GM21515 (cell line): ENCODE measurements around the gene KRT31.
"Not testable (repeated sequence)": the region's sequence is repeated elsewhere in the genome, so short reads cannot be mapped to it uniquely, and the experiment has no call there.

ENCODE experiments used
- ATAC-seq: cut with Tn5 transposase; IDR thresholded peaks from one replicate; pipeline ENCODE4 v1.9.1; 2021; ENCODE audit not compliant: unreplicated experiment

The KRT31 gene

DNA sequence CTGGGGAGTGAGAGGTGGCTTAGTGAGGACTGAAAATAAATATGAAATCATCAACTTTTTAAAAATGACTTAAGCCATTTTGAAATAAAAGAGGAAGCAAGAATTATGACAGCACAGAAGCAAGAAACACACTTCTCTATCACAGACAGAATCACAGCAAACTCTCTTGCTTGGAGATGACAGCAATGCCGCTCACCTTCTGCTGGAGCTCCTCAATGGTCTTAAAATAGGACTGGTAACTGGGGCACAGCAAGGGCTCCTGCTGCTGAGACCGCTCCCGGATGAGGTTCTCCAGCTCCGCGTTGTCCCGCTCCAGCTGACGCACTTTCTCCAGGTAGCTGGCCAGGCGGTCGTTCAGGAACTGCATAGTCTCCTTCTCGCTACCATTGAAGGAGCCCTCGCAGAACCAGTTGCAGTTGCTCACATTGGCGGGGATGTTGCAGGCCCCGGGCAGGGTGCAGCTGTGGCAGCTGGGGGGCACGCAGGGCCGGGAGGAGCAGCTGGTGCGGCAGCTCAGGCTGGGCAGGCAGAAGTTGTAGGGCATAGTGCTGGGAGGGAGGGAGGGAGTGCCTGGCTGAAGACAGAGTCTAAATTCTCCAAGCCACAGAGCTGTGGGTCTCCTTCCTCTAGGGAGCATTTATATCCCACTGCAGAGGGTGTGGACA, at the start of gene KRT31:
Gene KRT31, minus strand, starts transcription at position 613 of the 665 bp plus-strand sequence. Its CDS starts 69 bp downstream, at position 544.
- no peak for ATAC-seq

DNA sequence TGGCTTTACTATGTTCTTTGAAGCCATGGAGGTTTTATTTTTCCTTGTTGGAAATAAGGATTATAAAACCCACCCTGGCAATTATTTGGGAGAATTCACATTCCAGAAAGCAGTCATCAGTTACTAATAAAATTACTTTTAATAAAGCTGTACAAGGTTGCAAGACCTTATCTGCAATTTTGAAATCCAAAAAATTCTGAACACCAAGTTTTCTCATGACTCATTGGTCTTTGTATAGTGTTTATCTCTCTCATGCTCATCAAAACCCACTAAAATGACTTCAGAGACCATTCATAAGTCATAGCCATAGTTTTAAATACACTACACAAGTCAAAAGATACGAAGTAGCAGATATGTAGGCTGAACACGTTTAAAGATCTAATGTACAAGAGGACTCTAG, 49.4 kb upstream of the KRT31 start:
- ATAC-seq = no peak

DNA sequence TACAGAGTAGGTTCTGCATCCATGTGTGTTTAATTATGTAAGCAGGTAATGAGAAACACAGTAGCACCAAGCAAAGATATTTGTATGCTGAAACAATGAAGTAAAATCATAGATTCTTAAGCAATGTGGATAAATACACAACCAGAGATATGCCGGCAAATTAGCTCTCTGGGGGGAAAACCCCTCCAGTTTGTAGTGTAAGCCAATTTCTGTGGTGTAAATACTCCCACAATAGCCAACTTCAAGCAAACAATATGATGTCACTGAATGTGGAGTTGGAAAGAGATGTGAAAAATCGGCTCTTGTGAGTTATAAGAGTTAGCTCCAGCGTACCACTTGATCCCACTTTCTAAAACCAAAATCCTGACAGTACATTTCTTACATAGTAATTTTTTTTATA, 47.2 kb upstream of the KRT31 start:
- ATAC-seq = no peak

DNA sequence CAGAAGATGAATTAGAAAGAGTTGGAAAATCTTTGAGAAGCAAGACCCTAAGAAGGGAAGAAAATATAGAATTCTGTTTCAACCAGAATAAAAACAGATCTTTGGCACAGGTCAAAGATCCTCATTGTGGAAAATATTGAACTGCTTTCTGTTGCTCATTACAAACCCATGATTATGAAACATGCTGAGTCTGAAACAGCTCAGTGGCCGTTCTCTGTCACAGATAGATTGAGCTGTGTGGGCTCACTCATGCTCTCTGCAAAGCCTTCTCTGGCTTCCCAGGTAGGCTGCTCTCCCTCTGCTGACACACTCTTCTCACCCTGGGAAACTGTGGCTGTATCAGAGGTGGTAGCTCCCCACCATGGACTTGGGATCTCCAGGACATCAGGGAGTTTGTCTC, 46.8 kb upstream of the KRT31 start:
- ATAC-seq = no peak

- ATAC-seq = no peak
Measured at GRCh38 chr17:41442739-41443138, 45.3 kb upstream of the KRT31 start.

DNA sequence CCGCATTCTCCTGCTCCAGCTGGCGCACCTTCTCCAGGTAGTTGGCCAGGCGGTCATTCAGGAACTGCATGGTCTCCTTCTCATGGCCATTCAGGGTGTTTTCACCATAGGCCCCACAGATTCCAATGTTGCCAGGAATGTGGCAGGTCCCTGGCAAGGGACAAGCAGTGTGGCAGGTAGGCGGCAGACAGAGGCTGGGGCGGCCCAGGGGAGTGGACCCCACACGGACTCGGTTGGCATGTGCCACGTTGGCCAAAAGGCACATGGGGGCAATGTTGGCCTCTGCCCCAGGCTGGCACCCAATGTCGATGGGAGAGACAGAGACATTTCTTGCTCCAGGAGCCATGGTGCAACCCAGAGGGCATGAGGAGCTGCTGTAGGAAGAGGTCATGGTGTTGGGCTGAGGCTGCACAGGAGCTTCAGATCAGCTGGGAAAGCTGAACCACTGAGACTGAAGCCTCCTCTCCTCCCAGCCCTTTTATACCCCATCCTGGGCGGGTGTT, 43.2 kb upstream of the KRT31 start, which contains the start of gene KRT38:
Gene KRT38, minus strand, starts transcription at position 453 of the 503 bp plus-strand sequence. Its CDS starts 62 bp downstream, at position 391.
- ATAC-seq = no peak

- no peak for ATAC-seq
Measured at GRCh38 chr17:41439375-41439774, 42.0 kb upstream of the KRT31 start.

- ATAC-seq = no peak
Measured at GRCh38 chr17:41437769-41438168, 40.4 kb upstream of the KRT31 start.

GRCh38 chr17:41437254-41437653, 39.8 kb upstream of the KRT31 start:
- no peak for ATAC-seq

GRCh38 chr17:41434415-41434814, 37.0 kb upstream of the KRT31 start:
- no peak for ATAC-seq

DNA sequence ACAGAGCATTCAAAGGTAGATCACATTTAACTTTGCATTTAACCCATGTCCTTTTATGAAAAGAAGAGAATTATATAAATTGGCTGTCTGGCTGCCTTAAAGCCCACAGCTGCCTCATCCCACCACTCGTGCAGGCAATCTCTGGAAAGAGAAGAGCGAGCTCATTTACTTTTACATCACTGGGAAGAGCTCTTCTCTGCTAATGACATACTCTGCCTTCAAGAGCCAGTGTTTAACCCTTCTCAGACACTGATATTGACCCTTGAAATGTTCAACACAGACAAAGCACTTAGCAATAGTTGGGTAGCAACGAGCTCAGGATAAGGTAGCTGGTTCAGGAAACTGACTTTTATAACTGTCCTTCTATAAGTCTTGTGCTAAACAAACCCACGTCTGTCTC, 36.6 kb upstream of the KRT31 start:
- no peak for ATAC-seq

DNA sequence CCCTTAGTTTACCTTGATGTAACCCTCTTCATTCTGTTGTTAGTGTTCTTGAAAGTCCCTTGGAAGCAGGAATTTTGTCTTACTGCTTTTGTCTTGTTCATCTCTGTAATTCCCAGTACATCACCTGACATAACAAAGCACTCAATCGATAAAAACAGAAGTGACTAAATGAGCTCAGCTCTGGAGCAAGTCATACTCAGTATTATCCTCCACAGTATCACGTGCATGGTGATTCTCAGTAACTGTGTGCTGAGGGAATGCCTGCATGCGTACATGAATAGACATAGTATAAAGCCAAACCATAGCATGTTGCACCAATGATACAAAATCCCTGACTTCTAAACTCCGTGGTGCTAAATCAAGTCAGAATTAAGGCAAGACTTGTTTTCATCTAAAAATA, 36.2 kb upstream of the KRT31 start:
- ATAC-seq = no peak

- ATAC-seq = not testable (repeated sequence)
Measured at GRCh38 chr17:41430376-41430775, 33.0 kb upstream of the KRT31 start.

DNA sequence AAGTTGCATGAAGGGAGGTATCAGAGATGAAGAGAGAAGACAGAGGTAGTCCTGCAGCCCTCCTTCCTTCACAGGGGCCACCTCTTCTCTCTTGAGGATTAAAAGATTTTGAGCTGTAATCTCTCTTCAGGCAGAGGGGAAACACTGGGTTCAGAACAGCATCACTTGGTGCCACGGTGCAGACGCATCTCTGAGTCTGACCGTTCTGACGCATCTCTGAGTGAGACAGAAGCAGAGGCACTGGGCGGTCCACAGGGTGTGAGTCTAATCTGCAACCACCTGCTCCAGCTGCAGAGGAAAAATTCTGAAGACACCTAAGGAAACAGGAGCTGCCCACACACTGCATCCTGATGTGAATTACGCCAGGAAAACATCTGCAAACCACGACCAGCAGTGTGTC, 32.3 kb upstream of the KRT31 start:
- no peak for ATAC-seq

DNA sequence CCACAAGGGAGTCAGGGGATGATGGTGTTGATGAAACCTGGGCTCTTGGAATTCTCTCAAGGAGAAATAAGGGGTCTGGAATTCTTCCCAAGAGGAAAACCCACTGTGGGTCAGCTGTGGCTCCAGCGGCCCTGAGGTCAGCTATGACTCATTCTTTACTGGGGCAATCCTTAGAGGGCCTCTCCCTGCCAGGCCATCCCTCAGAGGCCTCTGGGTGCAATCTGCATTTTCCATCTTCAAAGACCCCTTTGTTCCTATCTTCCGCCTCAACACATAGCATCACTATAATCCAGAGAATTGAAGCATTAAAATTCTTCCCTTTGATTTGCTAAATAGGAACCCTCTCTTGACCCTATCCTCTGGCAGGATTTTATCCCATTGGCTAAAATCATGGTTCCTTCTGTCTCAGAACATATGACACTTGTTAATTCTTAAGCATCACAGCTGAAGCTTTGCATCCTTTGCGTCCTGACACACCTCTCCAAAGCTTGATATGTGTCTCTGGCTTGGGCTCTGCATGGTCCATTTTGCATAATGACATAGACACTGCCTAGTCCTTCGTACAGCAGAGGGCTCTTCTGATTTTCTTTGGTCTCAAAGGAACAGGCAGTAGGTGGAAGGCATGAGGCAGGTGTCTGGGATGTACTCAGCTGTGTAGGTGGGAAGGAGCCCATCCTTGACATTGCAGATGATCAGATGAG, 31.3 kb upstream of the KRT31 start:
- ATAC-seq = no peak

DNA sequence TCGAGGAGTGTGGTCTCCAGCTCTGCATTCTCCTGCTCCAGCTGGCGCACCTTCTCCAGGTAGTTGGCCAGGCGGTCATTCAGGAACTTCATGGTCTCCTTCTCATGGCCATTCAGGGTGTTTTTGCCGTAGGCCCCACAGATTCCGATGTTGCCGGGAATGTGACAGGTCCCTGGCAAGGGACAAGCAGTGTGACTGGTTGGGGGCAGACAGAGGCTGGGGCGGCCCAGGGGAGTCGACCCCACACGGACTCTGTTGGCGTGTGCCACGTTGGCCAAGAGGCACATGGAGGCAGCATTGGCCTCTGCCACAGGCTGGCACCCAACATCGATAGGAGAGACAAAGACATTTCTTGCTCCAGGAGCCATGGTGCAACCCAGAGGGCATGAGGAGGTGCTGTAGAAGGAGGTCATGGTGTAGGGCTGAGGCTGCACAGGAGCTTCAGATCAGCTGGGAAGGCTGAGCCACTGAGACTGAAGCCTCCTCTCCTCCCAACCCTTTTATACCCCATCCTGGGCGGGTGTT, 26.8 kb upstream of the KRT31 start, which contains the start of gene KRT37:
Gene KRT37, minus strand, starts transcription at position 475 of the 525 bp plus-strand sequence. Its CDS starts 62 bp downstream, at position 413.
- ATAC-seq = no peak

DNA sequence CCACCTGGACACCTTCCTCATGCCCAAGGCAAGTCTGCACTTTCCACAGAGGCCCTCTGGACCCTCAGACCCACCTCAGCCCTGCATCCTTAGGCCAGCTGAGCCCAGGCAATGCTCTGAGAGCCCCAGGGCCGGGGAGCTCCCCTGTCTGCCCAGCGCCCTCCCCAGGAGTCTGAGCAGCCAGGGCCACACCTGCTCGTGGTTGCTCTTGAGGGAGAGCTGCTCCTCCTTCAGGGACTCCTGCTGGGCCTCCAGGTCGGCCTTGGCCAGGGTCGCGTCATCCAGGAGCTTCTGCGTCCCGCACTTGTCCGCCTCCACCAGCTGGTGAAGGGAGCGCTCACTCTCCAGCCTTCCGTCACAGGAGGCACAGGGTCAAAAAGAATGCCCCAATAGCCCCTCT, 25.2 kb upstream of the KRT31 start:
- not testable (repeated sequence) for ATAC-seq

DNA sequence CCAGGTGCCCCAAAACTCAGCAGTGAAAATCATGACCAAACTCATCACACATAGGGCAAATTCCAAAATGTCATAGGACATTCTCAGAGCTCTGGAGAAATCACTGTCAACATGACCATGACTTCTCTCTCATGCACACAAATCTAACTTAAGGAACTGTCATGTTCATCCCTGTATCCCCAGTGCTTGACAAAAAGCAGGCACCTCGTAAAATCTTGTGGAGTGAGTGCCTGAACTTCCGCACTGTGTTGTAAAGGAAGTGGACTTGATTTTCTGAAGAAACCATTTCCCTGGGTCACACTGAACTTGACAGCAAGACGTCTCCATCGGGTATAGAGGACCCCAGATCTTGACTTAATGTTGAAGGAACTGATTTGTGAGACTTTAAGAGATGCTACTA, 24.2 kb upstream of the KRT31 start:
- no peak for ATAC-seq

DNA sequence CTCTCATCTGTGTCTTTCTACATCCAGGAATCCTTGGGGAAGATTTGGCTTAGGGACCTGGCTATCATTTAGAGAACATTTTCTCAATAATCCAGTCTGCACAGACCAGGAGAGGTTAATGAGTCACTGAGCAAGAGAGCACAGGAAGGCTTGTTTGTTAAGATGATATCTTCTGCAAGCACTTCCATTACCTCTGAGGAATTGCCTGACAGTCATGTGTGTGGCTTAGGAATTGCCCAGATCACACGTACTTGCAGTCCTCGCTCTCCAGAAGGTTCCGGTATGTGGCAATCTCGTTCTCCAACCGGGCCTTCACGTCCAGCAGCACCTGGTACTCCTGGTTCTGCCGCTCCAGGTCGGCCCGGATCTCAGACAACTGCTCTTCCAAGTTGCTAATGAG, 23.7 kb upstream of the KRT31 start:
- no peak for ATAC-seq

GRCh38 chr17:41420134-41420533, 22.7 kb upstream of the KRT31 start:
- ATAC-seq = no peak

DNA sequence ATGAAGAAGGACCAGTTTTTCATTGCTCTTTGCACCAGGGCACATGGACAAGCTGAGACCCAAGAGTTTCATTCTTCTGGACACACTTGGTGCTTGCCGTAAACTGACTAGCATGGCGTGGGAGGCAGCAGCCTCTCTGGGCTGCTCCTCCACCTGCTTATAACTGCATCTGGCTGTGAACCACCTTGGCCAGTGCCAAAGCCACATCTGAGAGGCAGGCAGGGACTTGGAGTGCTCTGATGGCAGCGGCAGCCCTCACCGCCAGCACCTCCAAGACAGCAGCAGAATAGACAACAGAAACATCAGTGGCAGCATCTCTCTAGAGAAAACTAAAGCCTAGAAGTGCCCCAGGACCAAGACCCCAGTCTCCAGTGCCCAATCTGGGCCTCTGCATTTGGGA, 22.3 kb upstream of the KRT31 start:
- no peak for ATAC-seq
